Neural progenitor cell (in vitro differentiated cells): Measurements from ENCODE around the gene ZKSCAN8. TPM values are rescaled to one million over a fixed set of nuclear protein-coding genes. Genes with fewer than 3 reads are reported as not detected.

Source experiments
- DNase-seq: peaks from one replicate; pipeline ENCODE4 v3.0.0-alpha.2; 2016; ENCODE audit warnings: low spot score
- H2AFZ ChIP-seq: fragments of 200-600 bp; sonication (generic); replicated peaks from 2 replicates; pipeline ENCODE4 v1.6.1; 2016; ENCODE audit warnings: antibody characterized with exemption
- H3F3A ChIP-seq: fragments of 200-600 bp; sonication (generic); 2 replicates; pipeline ENCODE4 v1.6.1; 2016; ENCODE audit warnings: antibody characterized with exemption, low read depth
- H3K27ac ChIP-seq: fragments of 200-600 bp; sonication (generic); 2 replicates; pipeline ENCODE4 v1.5.1; 2016; ENCODE audit warnings: mild to moderate bottlenecking
- H3K27me3 ChIP-seq: fragments of 200-600 bp; sonication (generic); 2 replicates; pipeline ENCODE4 v1.6.1; 2016; ENCODE audit warnings: mild to moderate bottlenecking, moderate library complexity
- H3K36me3 ChIP-seq: fragments of 200-600 bp; sonication (generic); 2 replicates; pipeline ENCODE4 v1.5.1; 2016
- H3K4me1 ChIP-seq: fragments of 200-600 bp; sonication (generic); 2 replicates; pipeline ENCODE4 v1.6.1; 2016; ENCODE audit warnings: mixed run types
- H3K4me2 ChIP-seq: fragments of 200-600 bp; sonication (generic); 2 replicates; pipeline ENCODE4 v1.6.1; 2016
- H3K4me3 ChIP-seq: fragments of 200-600 bp; sonication (generic); 2 replicates; pipeline ENCODE4 v1.5.1; 2016
- H3K79me2 ChIP-seq: fragments of 200-600 bp; sonication (generic); 2 replicates; pipeline ENCODE4 v1.6.1; 2016; ENCODE audit warnings: low read depth
- H3K9ac ChIP-seq: fragments of 200-600 bp; sonication (generic); 2 replicates; pipeline ENCODE4 v1.6.1; 2016
- H3K9me3 ChIP-seq: fragments of 200-600 bp; sonication (generic); 2 replicates; pipeline ENCODE4 v1.5.1; 2016; ENCODE audit warnings: low read depth
- H4K20me1 ChIP-seq: fragments of 200-600 bp; sonication (generic); 2 replicates; pipeline ENCODE4 v1.6.1; 2016; ENCODE audit warnings: low read depth
- H3K27ac Mint-ChIP-seq: 3 replicates; pipeline ENCODE4 v1.8.0; 2021; ENCODE audit warnings: mixed read lengths
- H3K27me3 Mint-ChIP-seq: 2 replicates; pipeline ENCODE4 v1.8.0; 2022; ENCODE audit warnings: low read depth, mild to moderate bottlenecking, inconsistent platforms, moderate library complexity, mixed read lengths; ENCODE audit not compliant: insufficient read depth
- H3K36me3 Mint-ChIP-seq: 3 replicates; pipeline ENCODE4 v1.8.0; 2021; ENCODE audit warnings: mixed read lengths
- H3K4me1 Mint-ChIP-seq: 3 replicates; pipeline ENCODE4 v1.8.0; 2021; ENCODE audit warnings: mixed read lengths
- H3K4me3 Mint-ChIP-seq: 3 replicates; pipeline ENCODE4 v1.8.0; 2021; ENCODE audit warnings: mild to moderate bottlenecking, moderate library complexity, mixed read lengths
- H3K9me3 Mint-ChIP-seq: 3 replicates; pipeline ENCODE4 v1.8.0; 2020; ENCODE audit warnings: mixed read lengths
- EZH2 ChIP-seq: fragments of 200-600 bp; sonication (generic); IDR thresholded peaks from 2 replicates; pipeline ENCODE4 v1.6.1; 2017; ENCODE audit warnings: antibody characterized with exemption, mild to moderate bottlenecking, moderate library complexity
- EZH2phosphoT487 ChIP-seq: fragments of 200-600 bp; sonication (generic); IDR thresholded peaks from 2 replicates; pipeline ENCODE4 v1.6.1; 2017; ENCODE audit warnings: antibody characterized with exemption
- total RNA-seq: library from RNA; depleted of rRNA; stranded (reverse); fragments of >200 nt; gene quantifications from 2 replicates; pipeline ENCODE4 v1.2.3, GENCODE V29; 2015; ENCODE audit warnings: low replicate concordance
- TF ChIP-seq, protein P1 (sequence below): fragments of 200-600 bp; sonication (generic); IDR thresholded peaks from 2 replicates; pipeline ENCODE4 v1.5.1; 2017; ENCODE audit warnings: antibody characterized with exemption, mild to moderate bottlenecking

ZKSCAN8 gene
- total RNA-seq, 1 donor from 2014 or later = 42.7 TPM

DNA sequence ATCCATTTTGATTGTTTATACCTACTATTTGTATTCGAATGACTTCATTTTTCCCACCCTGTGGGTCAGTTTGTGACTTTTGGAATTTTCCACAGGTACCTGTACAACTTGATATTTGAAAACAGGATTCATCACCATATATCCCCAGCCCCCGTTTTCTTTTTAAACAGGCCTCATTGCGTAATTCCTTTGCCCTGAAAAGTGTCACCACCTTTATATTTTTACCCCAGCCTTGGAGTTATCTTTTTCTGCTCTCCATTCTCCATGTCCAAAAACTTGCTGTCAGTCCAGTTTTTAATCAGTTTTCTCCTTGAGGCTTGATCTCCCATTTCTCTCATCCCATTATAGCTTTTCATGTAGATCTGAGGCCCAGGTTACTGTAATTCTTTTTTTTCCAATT lies 16.6 kb downstream of the ZKSCAN8 start:
- Histone ChIP-seq H2AFZ (no peak overlapping the region), H3K36me3 (peaks cover 16% of the 10 kb centered on the region), H3K9me3 (no peaks in the 10 kb centered on the region), H4K20me1 (no peaks in the 10 kb centered on the region), H3K4me1 (no peaks in the 10 kb centered on the region), H3K4me2 (no peak overlapping the region), H3F3A (peaks cover 10% of the 10 kb centered on the region), H3K4me3 (no peak overlapping the region), H3K27ac (no peak overlapping the region), H3K27me3 (peaks cover 11% of the 10 kb centered on the region), H3K9ac (no peak overlapping the region), H3K79me2 (no peaks in the 10 kb centered on the region)
- H3K36me3 Mint-ChIP-seq = peaks cover 50% of the 10 kb centered on the region
- H3K4me1 Mint-ChIP-seq = peaks cover 6% of the 10 kb centered on the region
- no peak overlapping the region for H3K4me3 Mint-ChIP-seq
- H3K9me3 Mint-ChIP-seq = no peaks in the 10 kb centered on the region
- H3K27me3 Mint-ChIP-seq = peaks cover 2% of the 10 kb centered on the region
- no peak for DNase-seq
- TF ChIP-seq EZH2 (no peak), EZH2phosphoT487 (no peak)
- TF ChIP-seq, protein P1, sequence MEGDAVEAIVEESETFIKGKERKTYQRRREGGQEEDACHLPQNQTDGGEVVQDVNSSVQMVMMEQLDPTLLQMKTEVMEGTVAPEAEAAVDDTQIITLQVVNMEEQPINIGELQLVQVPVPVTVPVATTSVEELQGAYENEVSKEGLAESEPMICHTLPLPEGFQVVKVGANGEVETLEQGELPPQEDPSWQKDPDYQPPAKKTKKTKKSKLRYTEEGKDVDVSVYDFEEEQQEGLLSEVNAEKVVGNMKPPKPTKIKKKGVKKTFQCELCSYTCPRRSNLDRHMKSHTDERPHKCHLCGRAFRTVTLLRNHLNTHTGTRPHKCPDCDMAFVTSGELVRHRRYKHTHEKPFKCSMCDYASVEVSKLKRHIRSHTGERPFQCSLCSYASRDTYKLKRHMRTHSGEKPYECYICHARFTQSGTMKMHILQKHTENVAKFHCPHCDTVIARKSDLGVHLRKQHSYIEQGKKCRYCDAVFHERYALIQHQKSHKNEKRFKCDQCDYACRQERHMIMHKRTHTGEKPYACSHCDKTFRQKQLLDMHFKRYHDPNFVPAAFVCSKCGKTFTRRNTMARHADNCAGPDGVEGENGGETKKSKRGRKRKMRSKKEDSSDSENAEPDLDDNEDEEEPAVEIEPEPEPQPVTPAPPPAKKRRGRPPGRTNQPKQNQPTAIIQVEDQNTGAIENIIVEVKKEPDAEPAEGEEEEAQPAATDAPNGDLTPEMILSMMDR = no peak
- H3K27ac Mint-ChIP-seq = no peak overlapping the region

DNA sequence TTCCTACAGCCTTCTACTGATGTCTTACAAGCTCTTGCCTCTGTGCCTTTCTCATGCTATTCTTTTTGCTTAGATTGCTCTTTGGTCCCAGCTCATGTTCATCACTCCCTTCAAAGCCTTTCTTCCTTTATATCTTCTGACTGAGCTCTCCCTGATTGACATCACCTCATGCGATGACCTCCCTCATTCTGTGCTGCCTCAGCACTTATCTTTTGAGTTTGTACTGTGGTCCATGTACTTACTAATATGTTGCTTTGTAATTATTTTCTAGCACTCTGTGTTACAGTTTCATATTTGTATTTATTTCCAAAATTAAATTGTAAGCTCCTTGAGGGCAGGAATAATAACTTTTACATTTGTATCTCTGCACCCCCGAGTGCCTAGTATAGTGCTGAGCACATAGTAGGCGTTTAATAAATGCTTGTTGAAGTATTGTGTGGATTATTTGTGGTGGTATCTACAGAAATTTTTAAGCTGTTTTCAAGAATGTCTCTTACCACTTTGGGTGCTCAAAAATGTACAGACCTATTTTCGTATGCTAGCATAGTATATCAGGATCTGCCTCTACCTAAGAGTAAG lies 17.4 kb downstream of the ZKSCAN8 start:
- Histone ChIP-seq H3K9ac (no peak overlapping the region), H3K36me3 (peaks cover 9% of the 10 kb centered on the region), H3K4me3 (no peak overlapping the region), H3K4me1 (no peaks in the 10 kb centered on the region), H3K27ac (no peak overlapping the region), H3K27me3 (peaks cover 19% of the 10 kb centered on the region), H3F3A (peaks cover 10% of the 10 kb centered on the region), H4K20me1 (no peaks in the 10 kb centered on the region), H3K4me2 (no peak overlapping the region), H3K9me3 (no peaks in the 10 kb centered on the region), H3K79me2 (no peaks in the 10 kb centered on the region), H2AFZ (no peak overlapping the region)
- Mint-ChIP-seq H3K36me3 (peaks cover 43% of the 10 kb centered on the region), H3K9me3 (no peaks in the 10 kb centered on the region), H3K4me1 (peaks cover 6% of the 10 kb centered on the region), H3K4me3 (no peak overlapping the region), H3K27me3 (peaks cover 2% of the 10 kb centered on the region), H3K27ac (no peak overlapping the region)
- no peak for TF ChIP-seq EZH2
- TF ChIP-seq EZH2phosphoT487 = no peak
- TF ChIP-seq, protein P1 = no peak
- DNase-seq = no peak

DNA sequence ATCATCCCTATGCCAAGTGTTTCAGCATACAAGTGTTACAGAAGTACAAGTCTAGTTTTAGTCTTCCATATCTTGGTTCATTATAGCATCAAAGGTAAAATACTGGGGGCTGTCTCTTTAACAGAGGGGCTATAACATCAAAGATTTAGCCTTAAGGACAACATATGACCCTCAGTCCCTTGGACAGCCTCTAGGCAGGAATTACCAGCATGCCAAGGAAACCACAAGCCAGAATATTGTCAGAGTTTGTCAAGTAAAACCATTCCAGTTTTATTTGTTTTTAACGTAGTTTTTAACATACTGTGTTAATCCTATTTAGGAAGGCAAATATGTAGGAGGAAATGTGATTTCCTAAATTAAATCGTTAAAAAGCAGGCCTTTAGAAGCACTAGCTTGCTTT lies 18.6 kb downstream of the ZKSCAN8 start:
- Histone ChIP-seq H3K79me2 (no peaks in the 10 kb centered on the region), H3F3A (peaks cover 10% of the 10 kb centered on the region), H3K9me3 (no peaks in the 10 kb centered on the region), H3K4me3 (no peak overlapping the region), H3K27me3 (peaks cover 29% of the 10 kb centered on the region), H2AFZ (no peak overlapping the region), H3K36me3 (peaks cover 9% of the 10 kb centered on the region), H3K4me2 (no peak overlapping the region), H3K4me1 (no peaks in the 10 kb centered on the region), H4K20me1 (no peaks in the 10 kb centered on the region), H3K27ac (no peak overlapping the region), H3K9ac (no peak overlapping the region)
- Mint-ChIP-seq H3K9me3 (no peaks in the 10 kb centered on the region), H3K27me3 (peaks cover 2% of the 10 kb centered on the region), H3K27ac (no peak overlapping the region), H3K4me1 (peaks cover 6% of the 10 kb centered on the region), H3K36me3 (peaks cover 34% of the 10 kb centered on the region), H3K4me3 (no peak overlapping the region)
- TF ChIP-seq EZH2 = no peak
- no peak for TF ChIP-seq EZH2phosphoT487
- TF ChIP-seq, protein P1 = no peak
- DNase-seq = no peak
